Spleen (tissue), 11 donors: ENCODE measurements around the gene GRM8. TPM values are rescaled to one million over a fixed set of nuclear protein-coding genes. Genes with fewer than 3 reads are reported as not detected.

Experiments used
- DNase-seq: peaks from one replicate; pipeline ENCODE4 v3.0.0-alpha.2; 2020
- H3K27ac ChIP-seq, 8 donors: fragments of 200-600 bp; sonication (generic) in 7 of 8; 1 replicate in 4 of 8; 2 replicates in 4 of 8; pipeline versions ENCODE4 v1.5.0 to v1.8.0; 2016 to 2021; ENCODE audit warnings: inconsistent platforms in 4 of 8, mild to moderate bottlenecking in 4 of 8, moderate library complexity in 1 of 8
- H3K27me3 ChIP-seq, 7 donors: fragments of 200-600 bp; sonication (generic) in 6 of 7; replicated peaks in 1 of 7; 1 replicate in 4 of 7; 2 replicates in 3 of 7; pipeline versions ENCODE4 v1.5.0 to v1.8.0; 2016 to 2021; ENCODE audit warnings: inconsistent platforms in 3 of 7, mild to moderate bottlenecking in 1 of 7
- H3K36me3 ChIP-seq, 6 donors: fragments of 200-600 bp; sonication (generic) in 5 of 6; 1 replicate in 4 of 6; 2 replicates in 2 of 6; pipeline versions ENCODE4 v1.5.0 to v1.8.0; 2016 to 2021; ENCODE audit warnings: inconsistent platforms in 2 of 6
- H3K4me1 ChIP-seq, 6 donors: fragments of 200-600 bp; sonication (generic) in 5 of 6; 1 replicate in 3 of 6; 2 replicates in 3 of 6; pipeline versions ENCODE4 v1.5.0 to v1.8.0; 2016 to 2021; ENCODE audit warnings: inconsistent platforms in 3 of 6
- H3K4me3 ChIP-seq, 8 donors: fragments of 200-600 bp; sonication (generic) in 7 of 8; 1 replicate in 4 of 8; 2 replicates in 4 of 8; pipeline versions ENCODE4 v1.5.0 to v1.8.0; 2016 to 2021; ENCODE audit warnings: inconsistent platforms in 4 of 8, mild to moderate bottlenecking in 4 of 8, moderate library complexity in 2 of 8
- H3K9me3 ChIP-seq, 8 donors: fragments of 200-600 bp; sonication (generic) in 7 of 8; 1 replicate in 4 of 8; 2 replicates in 4 of 8; pipeline versions ENCODE4 v1.5.0 to v1.8.0; 2016 to 2021; ENCODE audit warnings: inconsistent platforms in 4 of 8
- POLR2A ChIP-seq, 3 donors: fragments of 450-650 bp; IDR thresholded peaks; one replicate each; pipeline ENCODE4 v1.5.1; 2017; ENCODE audit warnings: antibody characterized with exemption in 3 of 3, mild to moderate bottlenecking in 1 of 3
- POLR2AphosphoS5 ChIP-seq, 3 donors: sonication (generic); formaldehyde crosslinking; IDR thresholded peaks; one replicate each; pipeline ENCODE4 v1.5.1; 2017; ENCODE audit warnings: antibody characterized with exemption in 3 of 3
- WGBS, 5 donors: extraction: QIAGEN DNeasy Blood & Tissue Kit in 3 of 5; methylation state at CpG; one replicate each; pipeline versions ENCODE4 v1.1.5 to v1.1.7; 2013 to 2018; 5-methylcytosine and 5-hydroxymethylcytosine counted together
- intact Hi-C: fragments of 100-400 bp; cut with DNase I; formaldehyde crosslinking; loops from one replicate; pipeline ENCODE4 v1.15.0; 2023; ENCODE audit warnings: low total_unique reads
- polyA plus RNA-seq, 3 donors: library from polyadenylated mRNA; stranded (reverse); fragments of 200-250 nt; gene quantifications; one replicate each; pipeline ENCODE4 v1.2.1, GENCODE V29; 2013
- total RNA-seq, 7 donors: library from RNA; depleted of rRNA in 3 of 7; stranded (reverse); fragments of >200 nt in 3 of 7; fragmentation: NEBNext Ultra II Directional in 4 of 7; extraction: Animal tissue kit (Norgen Biotek cat#: 25700) in 4 of 7; gene quantifications; one replicate each; pipeline versions ENCODE4 v1.1.0 to v1.2.1, GENCODE V29; 2016 to 2021
- TF ChIP-seq, protein P1 (sequence below), 11 experiments: fragments of 200-600 bp in 7 of 11; fragments of 450-650 bp in 4 of 11; sonication (generic) in 4 of 11; IDR thresholded peaks in 8 of 11; conservative IDR thresholded peaks in 3 of 11; 1 replicate in 7 of 11; 2 replicates in 4 of 11; pipeline versions ENCODE4 v1.4.0 to v1.8.0; 2016 to 2021; ENCODE audit warnings: antibody characterized with exemption in 11 of 11, inconsistent platforms in 4 of 11, mild to moderate bottlenecking in 1 of 11
- donor health status: healthy with polysubstance abuse.
- donor health status: DM: no; HTN: no; CAD: no; lungs with moderate emphysema.
- donor health status: DM: no; HTN: no; CAD: no.
- donor health status: Bipolar disorder and iron deficiency.
- donor health status: healthy.
- donor health status: DM: no; HTN: no; CAD: no.
- donor health status: DM: yes; HTN: yes; CAD: no.

The GRM8 gene
- total and polyA plus RNA-seq, 10 donors: 0.30 to 0.60 TPM; not detected in 8

GRCh38 chr7:127021019-127021738, 231.6 kb downstream of the GRM8 start:
- Histone ChIP-seq H3K4me1 (no peaks in the 10 kb centered on the region), H3K27ac (no peak overlapping the region), H3K4me3 (no peak overlapping the region), H3K36me3 (no peaks in the 10 kb centered on the region), H3K9me3 (no peaks in the 10 kb centered on the region), H3K27me3 (no peaks in the 10 kb centered on the region)
- DNase-seq: no peak
- intact Hi-C loops: no loop called here
- TF ChIP-seq, protein P1, sequence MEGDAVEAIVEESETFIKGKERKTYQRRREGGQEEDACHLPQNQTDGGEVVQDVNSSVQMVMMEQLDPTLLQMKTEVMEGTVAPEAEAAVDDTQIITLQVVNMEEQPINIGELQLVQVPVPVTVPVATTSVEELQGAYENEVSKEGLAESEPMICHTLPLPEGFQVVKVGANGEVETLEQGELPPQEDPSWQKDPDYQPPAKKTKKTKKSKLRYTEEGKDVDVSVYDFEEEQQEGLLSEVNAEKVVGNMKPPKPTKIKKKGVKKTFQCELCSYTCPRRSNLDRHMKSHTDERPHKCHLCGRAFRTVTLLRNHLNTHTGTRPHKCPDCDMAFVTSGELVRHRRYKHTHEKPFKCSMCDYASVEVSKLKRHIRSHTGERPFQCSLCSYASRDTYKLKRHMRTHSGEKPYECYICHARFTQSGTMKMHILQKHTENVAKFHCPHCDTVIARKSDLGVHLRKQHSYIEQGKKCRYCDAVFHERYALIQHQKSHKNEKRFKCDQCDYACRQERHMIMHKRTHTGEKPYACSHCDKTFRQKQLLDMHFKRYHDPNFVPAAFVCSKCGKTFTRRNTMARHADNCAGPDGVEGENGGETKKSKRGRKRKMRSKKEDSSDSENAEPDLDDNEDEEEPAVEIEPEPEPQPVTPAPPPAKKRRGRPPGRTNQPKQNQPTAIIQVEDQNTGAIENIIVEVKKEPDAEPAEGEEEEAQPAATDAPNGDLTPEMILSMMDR (IDR thresholded peaks at IDR 0.05 in 8 of 11, conservative IDR thresholded peaks at IDR 0.05 in 3 of 11): no peak
- TF ChIP-seq POLR2A (IDR thresholded peaks at IDR 0.05): no peak
- TF ChIP-seq POLR2AphosphoS5 (IDR thresholded peaks at IDR 0.05): no peak

- intact Hi-C loops: no loop called here
- DNase-seq: no peak
- Histone ChIP-seq H3K27ac (no peak overlapping the region), H3K4me3 (no peak overlapping the region), H3K4me1 (no peaks in the 10 kb centered on the region), H3K9me3 (no peaks in the 10 kb centered on the region), H3K36me3 (no peaks in the 10 kb centered on the region), H3K27me3 (no peaks in the 10 kb centered on the region)
- WGBS, 5 donors: 65 to 74% (median 70%) methylated on average over 2 of the region's 2 CpGs
- TF ChIP-seq POLR2AphosphoS5 (IDR thresholded peaks at IDR 0.05) (no peak), POLR2A (IDR thresholded peaks at IDR 0.05) (no peak)
- TF ChIP-seq, protein P1 (IDR thresholded peaks at IDR 0.05 in 8 of 11, conservative IDR thresholded peaks at IDR 0.05 in 3 of 11): no peak
Measured at GRCh38 chr7:127018889-127019288, 233.9 kb downstream of the GRM8 start.

DNA sequence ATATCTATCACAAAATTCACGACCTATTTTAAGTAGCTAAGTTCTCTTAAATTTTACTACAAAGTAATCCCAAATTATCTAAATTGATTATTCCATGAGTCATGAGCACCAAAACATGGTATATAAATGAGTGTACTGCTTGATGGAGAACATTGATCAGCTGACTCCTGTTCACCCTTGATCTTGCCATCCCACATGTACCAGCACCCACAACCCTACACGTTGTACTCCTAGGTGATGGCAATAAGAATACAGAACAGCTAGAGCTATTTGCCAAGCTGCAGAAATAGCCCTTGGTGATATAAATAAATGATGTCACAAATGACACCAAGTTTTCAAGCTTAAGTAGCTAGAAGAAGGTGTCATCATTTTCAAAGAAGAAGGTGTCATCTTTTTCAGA, 235.5 kb downstream of the GRM8 start:
- Histone ChIP-seq H3K9me3 (no peaks in the 10 kb centered on the region), H3K27me3 (no peaks in the 10 kb centered on the region), H3K36me3 (no peaks in the 10 kb centered on the region), H3K4me1 (no peaks in the 10 kb centered on the region), H3K27ac (no peak overlapping the region), H3K4me3 (no peak overlapping the region)
- TF ChIP-seq, protein P1 (IDR thresholded peaks at IDR 0.05 in 8 of 11, conservative IDR thresholded peaks at IDR 0.05 in 3 of 11): no peak
- TF ChIP-seq POLR2AphosphoS5 (IDR thresholded peaks at IDR 0.05) (no peak), POLR2A (IDR thresholded peaks at IDR 0.05) (no peak)
- no peak for DNase-seq
- WGBS, 5 donors: 52 to 71% (median 62%) methylated on average over 2 of the region's 2 CpGs
- intact Hi-C loops: no loop called here

GRCh38 chr7:127000725-127001124, 252.0 kb downstream of the GRM8 start:
- H3K4me1 ChIP-seq: no peaks in the 10 kb centered on the region
- TF ChIP-seq POLR2AphosphoS5 (IDR thresholded peaks at IDR 0.05) (no peak), POLR2A (IDR thresholded peaks at IDR 0.05) (no peak)
- TF ChIP-seq, protein P1 (IDR thresholded peaks at IDR 0.05 in 8 of 11, conservative IDR thresholded peaks at IDR 0.05 in 3 of 11): no peak
- H3K36me3 ChIP-seq: no peaks in the 10 kb centered on the region
- WGBS, 5 donors: 83 to 91% (median 88%) methylated on average over 3 of the region's 3 CpGs
- no peak overlapping the region for H3K27ac ChIP-seq
- intact Hi-C loops: no loop called here
- no peak overlapping the region for H3K4me3 ChIP-seq
- no peaks in the 10 kb centered on the region for H3K27me3 ChIP-seq
- no peak for DNase-seq
- H3K9me3 ChIP-seq: no peaks in the 10 kb centered on the region
